WTC11 (cell line): ENCODE data around the gene EPN1. TPM values are rescaled to one million over a fixed set of nuclear protein-coding genes. Genes with fewer than 3 reads are reported as not detected.
A peak's percentile ranks its signal among the peaks of the same experiment; 100 is the strongest.

ENCODE experiments used
- AFF4 ChIP-seq: sonication (generic); formaldehyde crosslinking; IDR thresholded peaks from 2 replicates; pipeline ENCODE4 v1.8.1; 2023; ENCODE audit warnings: mild to moderate bottlenecking, missing genetic modification reagents, borderline replicate concordance
- ATF2 ChIP-seq: sonication (generic); formaldehyde crosslinking; IDR thresholded peaks from 2 replicates; pipeline ENCODE4 v1.8.1; 2022; ENCODE audit warnings: low read depth, missing genetic modification reagents, borderline replicate concordance
- CBFB ChIP-seq: sonication (generic); formaldehyde crosslinking; IDR thresholded peaks from 2 replicates; pipeline ENCODE4 v1.8.1; 2022; ENCODE audit warnings: mild to moderate bottlenecking, low read depth, missing genetic modification reagents
- CTCF ChIP-seq: fragments of 200-600 bp; IDR thresholded peaks from 2 replicates; pipeline ENCODE4 v1.8.0; 2022; ENCODE audit warnings: antibody characterized with exemption
- E2F5 ChIP-seq: sonication (generic); formaldehyde crosslinking; IDR thresholded peaks from 2 replicates; pipeline ENCODE4 v1.8.1; 2022; ENCODE audit warnings: mild to moderate bottlenecking, moderate library complexity, missing genetic modification reagents
- ELF4 ChIP-seq: sonication (generic); formaldehyde crosslinking; IDR thresholded peaks from 2 replicates; pipeline ENCODE4 v1.8.1; 2022; ENCODE audit warnings: low read depth, mild to moderate bottlenecking, moderate library complexity, missing genetic modification reagents
- GABPB1 ChIP-seq: sonication (generic); formaldehyde crosslinking; IDR thresholded peaks from 2 replicates; pipeline ENCODE4 v1.8.1; 2023; ENCODE audit warnings: mild to moderate bottlenecking, missing genetic modification reagents
- IRF2 ChIP-seq: sonication (generic); formaldehyde crosslinking; IDR thresholded peaks from 2 replicates; pipeline ENCODE4 v1.8.0; 2022; ENCODE audit warnings: low read depth, missing genetic modification reagents, borderline replicate concordance
- JAZF1 ChIP-seq: fragments of 250-450 bp; sonication (Bioruptor Pico); IDR thresholded peaks from 2 replicates; pipeline ENCODE4 v1.9.0; 2021; ENCODE audit warnings: moderate library complexity, mild to moderate bottlenecking, inconsistent platforms
- MAX ChIP-seq: sonication (generic); formaldehyde crosslinking; IDR thresholded peaks from 2 replicates; pipeline ENCODE4 v1.8.0; 2022; ENCODE audit warnings: mild to moderate bottlenecking, missing genetic modification reagents
- MLX ChIP-seq: sonication (generic); formaldehyde crosslinking; IDR thresholded peaks from 2 replicates; pipeline ENCODE4 v1.8.1; 2023; ENCODE audit warnings: mild to moderate bottlenecking, missing genetic modification reagents, moderate library complexity
- NFYB ChIP-seq: sonication (generic); formaldehyde crosslinking; conservative IDR thresholded peaks from 2 replicates; pipeline ENCODE4 v1.8.0; 2022; ENCODE audit warnings: low read depth, missing genetic modification reagents
- NR1H2 ChIP-seq: sonication (generic); formaldehyde crosslinking; IDR thresholded peaks from 2 replicates; pipeline ENCODE4 v1.9.0; 2021; ENCODE audit warnings: mild to moderate bottlenecking, moderate library complexity, missing genetic modification reagents
- PREB ChIP-seq: sonication (generic); formaldehyde crosslinking; IDR thresholded peaks from 2 replicates; pipeline ENCODE4 v1.8.1; 2022; ENCODE audit warnings: mild to moderate bottlenecking, missing genetic modification reagents, moderate library complexity, borderline replicate concordance
- PRRX2 ChIP-seq: fragments of 250-450 bp; sonication (Bioruptor Pico); IDR thresholded peaks from 2 replicates; pipeline ENCODE4 v1.8.0; 2021; ENCODE audit warnings: mild to moderate bottlenecking
- SOX15 ChIP-seq: fragments of 250-450 bp; sonication (Bioruptor Pico); IDR thresholded peaks from 2 replicates; pipeline ENCODE4 v1.9.0; 2021; ENCODE audit warnings: mild to moderate bottlenecking
- STAT6 ChIP-seq: sonication (generic); formaldehyde crosslinking; conservative IDR thresholded peaks from 2 replicates; pipeline ENCODE4 v1.8.1; 2023; ENCODE audit warnings: mild to moderate bottlenecking, low read depth, missing genetic modification reagents, moderate library complexity
- USF1 ChIP-seq: sonication (generic); formaldehyde crosslinking; IDR thresholded peaks from 2 replicates; pipeline ENCODE4 v1.8.0; 2022; ENCODE audit warnings: mild to moderate bottlenecking, missing genetic modification reagents
- ZMAT4 ChIP-seq: fragments of 250-450 bp; sonication (Bioruptor Pico); IDR thresholded peaks from 2 replicates; pipeline ENCODE4 v1.9.0; 2021; ENCODE audit warnings: mild to moderate bottlenecking
- ZNF219 ChIP-seq: sonication (generic); formaldehyde crosslinking; IDR thresholded peaks from 2 replicates; pipeline ENCODE4 v1.8.0; 2023; ENCODE audit warnings: missing genetic modification reagents, mild to moderate bottlenecking, borderline replicate concordance
- ZNF232 ChIP-seq: sonication (generic); formaldehyde crosslinking; IDR thresholded peaks from 2 replicates; pipeline ENCODE4 v1.8.0; 2022; ENCODE audit warnings: mild to moderate bottlenecking, missing genetic modification reagents
- ZNF423 ChIP-seq: fragments of 250-450 bp; sonication (Bioruptor Pico); IDR thresholded peaks from 2 replicates; pipeline ENCODE4 v2.1.2; 2022; ENCODE audit warnings: mild to moderate bottlenecking, moderate library complexity
- ZSCAN18 ChIP-seq: fragments of 250-450 bp; sonication (Bioruptor Pico); IDR thresholded peaks from 2 replicates; pipeline ENCODE4 v2.1.2; 2022; ENCODE audit warnings: mild to moderate bottlenecking, moderate library complexity
- total RNA-seq: library from RNA; stranded (reverse); gene quantifications from 3 replicates; pipeline ENCODE4 v1.2.3, GENCODE V29; 2021

EPN1 gene
- total RNA-seq, 1 experiment from 2014 or later = 234 TPM

- TF ChIP-seq ZSCAN18 (no peak), ZNF423 (CRISPR knock-in tag) (no peak), ZMAT4 (CRISPR knock-in tag) (no peak), PREB (CRISPR knock-in tag) (no peak), MLX (CRISPR knock-in tag) (no peak), ATF2 (CRISPR knock-in tag) (no peak), NFYB (CRISPR knock-in tag) (no peak), IRF2 (CRISPR knock-in tag) (no peak), ZNF232 (0 out of 2 replicates have a peak, but pooled peaks have one; percentile 32), NR1H2 (no peak), ZNF219 (CRISPR knock-in tag) (no peak), USF1 (CRISPR knock-in tag) (no peak; the same call in 1 of the 2 replicates), GABPB1 (CRISPR knock-in tag) (peak; percentile 49; the same call in 1 of the 2 replicates), MAX (peak; percentile 74), STAT6 (CRISPR knock-in tag) (no peak), JAZF1 (CRISPR knock-in tag) (no peak), CTCF (peak; percentile 91), ELF4 (CRISPR knock-in tag) (no peak), E2F5 (CRISPR knock-in tag) (peak; percentile 74), PRRX2 (no peak), CBFB (CRISPR knock-in tag) (no peak), SOX15 (CRISPR knock-in tag) (no peak), AFF4 (CRISPR knock-in tag) (no peak)
Observed at GRCh38 chr19:55653651-55654322, 21.2 kb upstream of the EPN1 start (continued).
